HG02938 (cell line): ENCODE measurements around the gene IDE.
"Not testable (repeated sequence)": the region's sequence is repeated elsewhere in the genome, so short reads cannot be mapped to it uniquely, and the experiment has no call there.

Experiments used
- ATAC-seq: cut with Tn5 transposase; IDR thresholded peaks from one replicate; pipeline ENCODE4 v1.9.1; 2021; ENCODE audit warnings: mild to moderate bottlenecking, moderate library complexity; ENCODE audit not compliant: unreplicated experiment

Gene IDE

GRCh38 chr10:92493362-92493761, 80.5 kb downstream of the IDE start:
- no peak for ATAC-seq

- ATAC-seq = no peak
Measured at GRCh38 chr10:92492748-92493240, 81.1 kb downstream of the IDE start.

DNA sequence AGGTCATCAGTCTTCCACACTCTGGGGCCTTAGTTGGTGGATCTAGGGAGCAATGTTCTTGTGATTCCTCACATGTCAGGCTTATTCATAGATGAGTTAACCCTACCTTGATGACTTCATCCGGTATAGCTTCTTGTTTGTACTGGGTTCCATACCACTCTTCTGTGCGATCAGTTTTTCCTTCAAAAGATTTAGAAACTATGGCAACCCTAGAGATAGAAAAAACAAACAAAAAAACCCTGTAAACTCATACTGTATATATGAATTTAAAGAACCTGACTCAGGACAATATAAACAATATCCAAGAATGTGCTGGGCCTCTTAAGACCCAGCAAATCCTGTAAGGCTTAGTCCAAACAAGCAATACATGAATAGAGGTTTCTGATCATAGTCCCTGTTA, 83.5 kb downstream of the IDE start:
- no peak for ATAC-seq

DNA sequence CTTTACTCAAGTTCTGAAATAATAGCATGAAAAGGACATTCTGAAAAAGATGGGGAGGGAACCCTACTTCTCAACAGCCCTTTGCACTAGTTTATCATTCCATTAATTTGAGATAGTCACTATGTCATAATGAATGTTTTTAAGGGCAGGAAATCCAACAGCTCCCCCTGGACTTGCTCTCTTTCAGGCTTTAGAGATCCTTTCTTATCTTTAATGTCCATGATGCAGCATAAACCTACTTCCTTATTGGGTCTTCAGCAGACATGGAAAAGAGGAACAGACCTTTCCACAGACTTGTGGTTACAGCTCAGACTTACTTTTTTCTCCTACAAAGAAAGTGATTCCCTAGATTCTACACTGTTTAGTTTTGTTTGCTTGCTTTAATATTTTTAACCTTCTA, 87.3 kb downstream of the IDE start:
- ATAC-seq = no peak

DNA sequence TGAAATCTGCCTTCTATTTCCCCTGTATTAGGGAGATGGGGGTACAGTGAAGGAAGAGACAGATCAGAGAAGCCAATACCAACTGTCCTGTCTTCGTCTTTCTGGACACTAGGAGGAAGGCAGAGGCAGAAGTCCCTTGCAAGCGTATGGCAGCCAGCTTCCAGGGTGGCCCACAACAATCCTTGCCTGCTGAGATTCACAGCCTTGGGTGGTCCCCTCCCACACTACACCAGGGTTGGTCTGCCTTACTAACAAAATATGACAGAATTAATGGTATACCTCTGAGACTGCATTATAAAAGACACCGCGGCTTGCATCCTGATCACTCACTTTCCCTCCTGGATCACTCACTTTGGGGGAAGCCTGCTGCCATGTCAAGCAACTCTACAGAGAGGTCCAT, 90.4 kb downstream of the IDE start:
- no peak for ATAC-seq

- no peak for ATAC-seq
Measured at GRCh38 chr10:92480413-92480812, 93.5 kb downstream of the IDE start.

- ATAC-seq = no peak
Measured at GRCh38 chr10:92479547-92479946, 94.3 kb downstream of the IDE start.

- ATAC-seq = no peak
Measured at GRCh38 chr10:92478536-92478935, 95.4 kb downstream of the IDE start.

DNA sequence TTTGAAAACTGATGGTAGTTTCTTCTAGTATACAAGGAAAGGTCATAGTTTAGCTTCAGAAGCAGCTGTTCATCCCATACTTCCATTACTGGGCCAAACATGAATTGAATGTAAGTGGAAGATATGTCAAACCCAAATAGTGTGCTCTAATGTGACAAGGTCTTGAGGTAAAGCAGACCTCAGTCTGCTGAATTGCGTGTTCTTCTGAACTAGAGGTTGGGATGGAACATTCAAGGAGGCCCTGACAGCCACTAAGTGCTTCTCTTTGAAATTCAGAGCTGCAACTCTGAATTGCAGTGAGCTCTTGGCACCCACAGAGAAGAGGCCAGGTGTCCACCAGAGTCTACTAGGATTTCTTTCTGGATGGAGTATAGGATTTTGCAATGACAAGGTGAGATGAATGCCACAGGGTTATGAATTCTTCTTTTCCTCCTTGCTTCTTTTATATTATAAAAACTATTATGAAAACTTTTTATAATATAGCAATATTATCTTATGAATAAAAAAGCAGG, 98.5 kb downstream of the IDE start:
- no peak for ATAC-seq

GRCh38 chr10:92470026-92470425, 103.9 kb downstream of the IDE start:
- ATAC-seq = no peak

DNA sequence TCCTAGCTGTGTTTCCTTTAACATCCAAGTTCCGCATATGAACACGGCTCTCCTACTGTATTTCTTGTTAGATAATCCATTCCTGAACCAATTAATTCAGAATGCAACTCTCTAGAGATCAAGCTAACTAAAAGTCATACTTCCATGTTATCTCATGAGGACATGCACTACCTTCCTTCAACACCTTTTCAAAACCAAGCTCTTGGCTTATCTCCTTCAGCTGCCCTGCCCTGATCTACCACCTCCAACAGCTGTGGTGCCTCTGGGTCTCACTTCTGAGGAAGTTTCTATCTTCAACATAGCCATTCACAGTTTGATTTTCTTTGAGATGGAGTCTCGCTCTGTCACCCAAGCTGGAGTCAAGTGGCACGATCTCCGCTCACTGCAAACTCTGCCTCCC, 109.5 kb downstream of the IDE start:
- no peak for ATAC-seq

DNA sequence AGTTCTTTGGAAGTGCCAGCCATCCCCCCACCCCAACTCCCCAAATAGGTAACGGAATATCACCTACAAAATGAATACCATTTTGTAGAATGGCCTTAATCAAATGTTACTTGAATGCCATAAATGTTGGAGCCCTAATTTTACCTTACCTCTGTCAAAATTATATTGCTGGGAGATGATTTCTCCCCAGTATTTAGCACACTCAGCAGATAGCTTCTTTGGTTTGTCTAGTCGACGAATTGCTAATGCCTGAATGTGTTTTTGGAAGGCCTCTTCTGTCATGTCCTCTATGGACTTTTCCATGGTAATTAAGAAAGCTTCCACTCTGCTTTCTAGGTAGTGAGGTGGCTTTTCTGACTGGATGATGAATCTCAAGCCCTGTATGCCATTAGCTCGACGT, 110.3 kb downstream of the IDE start:
- no peak for ATAC-seq

GRCh38 chr10:92454955-92455354, 118.9 kb downstream of the IDE start:
- not testable (repeated sequence) for ATAC-seq

DNA sequence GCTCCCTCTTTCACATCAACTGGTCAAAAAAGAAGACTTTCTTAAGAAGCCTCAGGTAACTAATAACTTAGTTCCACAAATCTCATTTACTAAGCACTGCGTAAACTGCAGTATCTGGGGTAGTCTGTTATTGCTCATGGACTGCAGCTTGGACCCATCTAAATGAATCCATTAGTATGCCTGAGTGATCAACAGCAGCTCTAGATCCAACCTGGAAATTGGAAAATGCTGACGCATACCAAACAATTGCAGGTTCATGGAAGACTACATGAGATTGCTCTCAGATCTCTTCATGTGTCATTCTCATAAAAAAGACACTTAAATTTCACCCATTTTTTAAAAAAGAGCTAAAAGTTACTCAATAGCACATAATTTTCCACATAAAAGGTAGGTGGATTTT, 121.6 kb downstream of the IDE start:
- no peak for ATAC-seq

- no peak for ATAC-seq
Measured at GRCh38 chr10:92451431-92451830, 122.5 kb downstream of the IDE start.

DNA sequence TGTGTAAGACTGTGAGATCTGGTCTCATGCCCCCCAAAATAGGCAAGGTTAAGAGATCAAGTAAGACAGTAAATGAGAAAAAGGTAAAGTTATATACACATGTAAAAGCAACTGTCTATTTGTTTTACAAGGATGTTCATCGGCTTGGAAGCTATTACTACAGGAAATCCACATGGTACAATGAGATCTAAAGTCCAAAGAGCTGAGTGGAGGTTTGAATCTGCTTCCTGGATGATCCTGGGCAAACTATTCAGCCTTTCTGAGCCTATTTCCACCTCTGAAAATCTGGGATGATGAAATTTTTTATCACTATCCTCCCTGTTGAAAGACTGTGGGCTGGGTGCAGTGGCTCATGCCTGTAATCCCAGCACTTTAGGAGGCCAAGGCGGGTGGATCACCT, 123.0 kb downstream of the IDE start:
- no peak for ATAC-seq

DNA sequence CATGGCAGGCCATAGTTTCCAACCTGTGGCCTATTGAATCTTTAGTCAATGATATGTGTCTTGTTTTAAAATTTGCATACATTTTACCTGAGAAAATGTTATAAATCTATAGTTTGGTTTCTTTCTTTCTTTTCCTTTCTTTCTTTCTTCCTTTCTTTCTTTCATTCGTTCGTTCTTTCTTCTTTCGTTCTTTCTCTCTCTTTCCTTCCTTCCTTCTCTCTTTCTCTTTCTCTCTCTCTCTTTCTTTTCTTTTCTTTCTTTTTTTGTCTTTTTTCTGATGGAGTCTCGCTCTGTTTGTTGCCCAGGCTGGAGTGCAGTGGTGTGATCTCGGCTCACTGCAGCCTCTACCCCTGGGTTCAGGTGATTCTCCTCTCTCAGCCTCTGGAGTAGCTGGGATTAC, 133.3 kb downstream of the IDE start:
- no peak for ATAC-seq

DNA sequence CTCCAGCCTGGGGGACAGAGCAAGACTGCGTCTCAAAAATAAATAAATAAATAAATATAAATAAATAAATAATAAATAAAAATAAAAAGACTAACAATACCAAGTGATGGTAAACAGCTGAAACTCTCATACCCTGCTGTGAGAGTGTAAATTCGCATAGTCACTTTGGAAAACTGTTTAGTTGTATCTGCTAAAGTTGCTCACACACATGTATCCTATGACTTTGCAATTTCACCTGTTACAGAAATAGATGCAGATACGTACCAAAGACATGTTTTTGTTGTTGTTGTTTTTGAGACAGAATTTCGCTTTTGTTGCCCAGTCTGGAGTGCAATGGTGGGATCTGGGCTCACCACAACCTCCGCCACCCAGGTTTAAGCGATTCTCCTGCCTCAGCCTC, 135.7 kb downstream of the IDE start:
- ATAC-seq = no peak

- no peak for ATAC-seq
Measured at GRCh38 chr10:92436611-92437010, 137.3 kb downstream of the IDE start.

GRCh38 chr10:92436065-92436464, 137.8 kb downstream of the IDE start:
- not testable (repeated sequence) for ATAC-seq

- ATAC-seq = no peak
Measured at GRCh38 chr10:92434385-92434784, 139.5 kb downstream of the IDE start.

DNA sequence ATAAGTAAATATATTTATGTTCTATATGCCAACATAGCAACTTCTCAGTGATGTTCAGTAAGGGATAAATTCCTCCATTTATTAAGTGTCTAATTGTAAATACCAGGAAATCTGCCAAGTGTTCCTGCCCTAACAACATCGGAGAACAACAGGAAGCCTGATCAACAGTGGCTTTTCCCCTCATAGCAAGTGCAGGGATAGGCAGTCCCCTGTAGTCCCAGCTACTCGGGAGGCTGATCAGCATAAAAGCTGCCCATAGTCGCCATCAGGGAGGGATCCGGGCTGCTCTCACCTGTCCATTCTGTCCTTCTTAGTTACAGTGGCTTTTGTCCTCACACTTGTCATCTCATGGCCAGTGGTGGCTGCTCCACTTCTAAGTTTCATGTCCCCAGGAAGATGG, 141.3 kb downstream of the IDE start:
- no peak for ATAC-seq

- ATAC-seq = no peak
Measured at GRCh38 chr10:92430103-92430502, 143.8 kb downstream of the IDE start.

- ATAC-seq = no peak
Measured at GRCh38 chr10:92421550-92421949, 152.3 kb downstream of the IDE start.
